Stimulated activated CD8-positive, alpha-beta memory T cell treated with anti-CD3 and anti-CD28 coated beads, Interleukin-4, amount 100 ng/mL, for 1 hour (primary cell): Measurements from ENCODE around the gene SEMA4A.

Experiments used
- DNase-seq, 2 donors: peaks; one replicate each; pipeline ENCODE4 v3.0.0-alpha.2; 2020; ENCODE audit warnings: low read depth in 2 of 2, low spot score in 1 of 2

SEMA4A gene

GRCh38 chr1:156134716-156135435 is 18.5 kb upstream of the SEMA4A start:
- no peak for DNase-seq

GRCh38 chr1:156135930-156136871 is 17.2 kb upstream of the SEMA4A start:
- DNase-seq: no peak

GRCh38 chr1:156136970-156137483 is 16.4 kb upstream of the SEMA4A start:
- DNase-seq: no peak

- no peak for DNase-seq
Measured at GRCh38 chr1:156138458-156138867, 14.9 kb upstream of the SEMA4A start.

GRCh38 chr1:156140879-156141707 is 12.3 kb upstream of the SEMA4A start:
- no peak for DNase-seq

- no peak for DNase-seq
Measured at GRCh38 chr1:156143765-156144489, 9.5 kb upstream of the SEMA4A start.

GRCh38 chr1:156144742-156145141 is 8.6 kb upstream of the SEMA4A start:
- no peak for DNase-seq

- DNase-seq: no peak
Measured at GRCh38 chr1:156145650-156146019, 7.8 kb upstream of the SEMA4A start.

GRCh38 chr1:156146020-156146768 is 7.2 kb upstream of the SEMA4A start:
- DNase-seq: no peak

- no peak for DNase-seq
Measured at GRCh38 chr1:156146769-156147405, 6.5 kb upstream of the SEMA4A start.

- DNase-seq: no peak
Measured at GRCh38 chr1:156148216-156148615, 5.2 kb upstream of the SEMA4A start.

GRCh38 chr1:156149374-156150332 is 3.7 kb upstream of the SEMA4A start:
- DNase-seq: no peak

GRCh38 chr1:156150333-156151011 is 2.9 kb upstream of the SEMA4A start:
- DNase-seq: no peak

- DNase-seq: no peak
Measured at GRCh38 chr1:156151093-156151688, 2.2 kb upstream of the SEMA4A start.

- DNase-seq: no peak
Measured at GRCh38 chr1:156152628-156153027, 757 bp upstream of the SEMA4A start.

- DNase-seq: no peak
Measured at GRCh38 chr1:156154317-156154749, 948 bp downstream of the SEMA4A start.
